ENCODE results near the gene NCSTN.

DNA sequence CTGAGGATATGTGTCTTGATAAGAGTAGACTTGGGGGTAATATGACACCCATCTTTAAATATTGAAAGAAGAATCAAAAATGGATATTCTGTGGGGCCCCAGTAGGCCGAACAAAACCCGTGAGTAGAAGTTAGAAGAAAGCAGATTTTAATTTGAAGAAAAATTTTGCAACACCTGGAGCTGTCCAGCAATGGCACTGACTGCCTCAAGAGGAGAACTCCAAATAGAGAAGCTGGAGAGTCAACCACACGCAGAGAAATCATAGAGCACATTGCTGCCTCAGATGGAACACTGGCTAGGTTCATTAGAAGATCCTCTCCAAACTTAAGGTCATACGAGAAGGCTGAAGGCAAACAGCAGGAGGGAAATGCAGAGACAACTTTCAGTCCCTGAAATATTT lies 30.5 kb downstream of the NCSTN start:
- TF ChIP-seq, protein P1, sequence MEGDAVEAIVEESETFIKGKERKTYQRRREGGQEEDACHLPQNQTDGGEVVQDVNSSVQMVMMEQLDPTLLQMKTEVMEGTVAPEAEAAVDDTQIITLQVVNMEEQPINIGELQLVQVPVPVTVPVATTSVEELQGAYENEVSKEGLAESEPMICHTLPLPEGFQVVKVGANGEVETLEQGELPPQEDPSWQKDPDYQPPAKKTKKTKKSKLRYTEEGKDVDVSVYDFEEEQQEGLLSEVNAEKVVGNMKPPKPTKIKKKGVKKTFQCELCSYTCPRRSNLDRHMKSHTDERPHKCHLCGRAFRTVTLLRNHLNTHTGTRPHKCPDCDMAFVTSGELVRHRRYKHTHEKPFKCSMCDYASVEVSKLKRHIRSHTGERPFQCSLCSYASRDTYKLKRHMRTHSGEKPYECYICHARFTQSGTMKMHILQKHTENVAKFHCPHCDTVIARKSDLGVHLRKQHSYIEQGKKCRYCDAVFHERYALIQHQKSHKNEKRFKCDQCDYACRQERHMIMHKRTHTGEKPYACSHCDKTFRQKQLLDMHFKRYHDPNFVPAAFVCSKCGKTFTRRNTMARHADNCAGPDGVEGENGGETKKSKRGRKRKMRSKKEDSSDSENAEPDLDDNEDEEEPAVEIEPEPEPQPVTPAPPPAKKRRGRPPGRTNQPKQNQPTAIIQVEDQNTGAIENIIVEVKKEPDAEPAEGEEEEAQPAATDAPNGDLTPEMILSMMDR (IDR thresholded peaks at IDR 0.05): no peak
- no peak for TF ChIP-seq EZH2 (IDR thresholded peaks at IDR 0.05)

Data from neural progenitor cell (in vitro differentiated cells).